Measurements from ENCODE around the gene KRTAP10-10.

KRTAP10-10 gene

GRCh38 chr21:44686000-44686781 is 49.0 kb downstream of the KRTAP10-10 start:
- peak; percentile 47 for DNase-seq (ENCODE audit: low spot score)
- Histone ChIP-seq H3K27ac (no peak overlapping the region), H3K4me3 (no peak overlapping the region)
- TF ChIP-seq CTCF (IDR thresholded peaks at IDR 0.05), result no peak

DNA sequence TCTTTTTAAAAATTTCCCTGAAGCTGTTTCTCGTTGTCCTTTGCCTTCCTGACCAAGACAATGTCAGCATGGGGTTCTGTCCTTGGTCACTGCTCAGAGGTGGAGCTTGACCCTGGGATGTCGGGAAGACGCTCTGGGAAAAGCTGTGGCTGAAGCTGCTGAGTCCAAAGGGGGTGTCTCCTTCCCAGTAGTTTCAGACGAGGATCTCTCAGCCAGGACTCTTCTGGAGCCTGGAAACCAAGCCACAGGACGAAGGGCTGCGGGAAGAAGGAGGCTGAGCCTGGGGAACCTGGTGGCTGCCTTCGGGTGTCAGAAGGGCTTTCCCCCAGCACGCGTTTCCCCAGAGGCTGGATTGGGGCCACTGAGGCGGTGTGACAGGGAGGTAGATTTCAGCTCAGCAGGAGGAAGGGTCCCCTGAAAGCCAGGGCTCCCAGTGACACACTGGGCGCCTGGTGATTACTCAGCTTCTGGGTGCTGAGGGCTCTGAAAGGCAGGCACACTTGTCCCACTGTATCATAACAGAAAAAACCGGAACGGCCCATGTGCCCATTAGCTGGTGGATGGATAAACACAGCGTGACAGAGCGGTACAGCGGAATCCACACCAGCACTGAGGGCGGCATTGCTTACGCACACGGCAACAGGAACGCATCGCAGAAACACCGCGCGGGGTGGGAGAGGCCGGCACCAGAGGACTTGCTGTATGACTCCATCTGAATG is 49.8 kb downstream of the KRTAP10-10 start:
- no peak for DNase-seq (ENCODE audit: low spot score)
- no peak for TF ChIP-seq CTCF (IDR thresholded peaks at IDR 0.05)
- H3K27ac ChIP-seq, result no peak overlapping the region

GRCh38 chr21:44687671-44688070 is 50.5 kb downstream of the KRTAP10-10 start:
- H3K27ac ChIP-seq, result no peak overlapping the region
- H3K4me3 ChIP-seq, result no peak overlapping the region
- DNase-seq (ENCODE audit: low spot score), result no peak
- no peak for TF ChIP-seq CTCF (IDR thresholded peaks at IDR 0.05)

More for the DNA sequence above, 49.8 kb downstream of the KRTAP10-10 start:
- no peak overlapping the region for H3K4me3 ChIP-seq
